NCI-H345 treated with DMSO at 0.1 percent for 48 hours (cell line): ENCODE results near the gene LRIT3.

ENCODE experiments used
- DNase-seq: peaks from one replicate; lab custom pipeline; 2025; ENCODE audit not compliant: unreplicated experiment; lab: John Stamatoyannopoulos, UW

Gene LRIT3

GRCh38 chr4:109902559-109903251 is 54.8 kb downstream of the LRIT3 start:
- no peak for DNase-seq

- DNase-seq = no peak
Observed at GRCh38 chr4:109908731-109909130, 60.8 kb downstream of the LRIT3 start.

- no peak for DNase-seq
Observed at GRCh38 chr4:109910256-109910655, 62.3 kb downstream of the LRIT3 start.

GRCh38 chr4:109912706-109913595 is 65.0 kb downstream of the LRIT3 start, which contains the start of gene EGF:
Gene EGF, plus strand, starts transcription at chr4:109912883. Its CDS starts 453 bp downstream, at chr4:109913336.
- no peak for DNase-seq

GRCh38 chr4:109913596-109914241 is 65.8 kb downstream of the LRIT3 start:
- DNase-seq = no peak

- DNase-seq = no peak
Observed at GRCh38 chr4:109914322-109914721, 66.4 kb downstream of the LRIT3 start.

- no peak for DNase-seq
Observed at GRCh38 chr4:109915385-109916026, 67.6 kb downstream of the LRIT3 start.

- no peak for DNase-seq
Observed at GRCh38 chr4:109916027-109916409, 68.1 kb downstream of the LRIT3 start.

GRCh38 chr4:109921384-109921808 is 73.5 kb downstream of the LRIT3 start:
- DNase-seq = no peak
